Measurements from ENCODE around the gene MMP27.

DNA sequence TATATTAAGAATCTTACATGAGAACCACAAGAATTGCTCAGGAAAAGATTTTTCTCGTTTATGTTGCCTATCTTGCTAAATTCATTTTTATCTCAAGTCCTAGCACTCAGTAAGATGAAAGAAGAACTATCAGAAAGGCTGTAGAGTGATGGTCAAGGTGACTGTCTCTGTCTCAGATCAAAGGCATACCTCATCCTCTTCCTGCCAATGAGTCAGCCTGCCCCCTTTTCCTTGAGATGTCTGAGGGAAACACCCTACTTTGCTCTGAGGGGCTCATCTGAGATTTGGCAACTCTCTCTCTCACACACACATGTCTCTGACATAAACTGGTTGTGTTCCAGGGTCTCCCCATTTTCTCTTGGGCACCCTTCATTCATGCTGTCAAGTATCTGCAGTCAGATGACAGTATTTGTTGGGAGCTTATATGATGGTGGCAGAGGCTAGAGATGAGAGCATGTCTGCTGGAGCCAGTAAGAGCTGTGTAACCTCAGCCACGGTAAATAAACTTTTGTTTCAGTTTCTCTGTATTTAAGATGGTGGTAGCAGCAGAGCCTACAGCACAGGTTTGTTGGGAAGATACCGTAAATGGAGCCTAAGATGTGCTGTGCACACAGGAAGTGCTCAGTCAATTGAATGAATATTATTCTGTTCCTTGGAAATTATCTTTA lies 1.6 kb downstream of the MMP27 start:
- no peak for TF ChIP-seq EZH2 (IDR thresholded peaks at IDR 0.05; ENCODE audit: borderline replicate concordance, insufficient read depth, low read length, poor library complexity, severe bottlenecking)
- TF ChIP-seq, protein P1, sequence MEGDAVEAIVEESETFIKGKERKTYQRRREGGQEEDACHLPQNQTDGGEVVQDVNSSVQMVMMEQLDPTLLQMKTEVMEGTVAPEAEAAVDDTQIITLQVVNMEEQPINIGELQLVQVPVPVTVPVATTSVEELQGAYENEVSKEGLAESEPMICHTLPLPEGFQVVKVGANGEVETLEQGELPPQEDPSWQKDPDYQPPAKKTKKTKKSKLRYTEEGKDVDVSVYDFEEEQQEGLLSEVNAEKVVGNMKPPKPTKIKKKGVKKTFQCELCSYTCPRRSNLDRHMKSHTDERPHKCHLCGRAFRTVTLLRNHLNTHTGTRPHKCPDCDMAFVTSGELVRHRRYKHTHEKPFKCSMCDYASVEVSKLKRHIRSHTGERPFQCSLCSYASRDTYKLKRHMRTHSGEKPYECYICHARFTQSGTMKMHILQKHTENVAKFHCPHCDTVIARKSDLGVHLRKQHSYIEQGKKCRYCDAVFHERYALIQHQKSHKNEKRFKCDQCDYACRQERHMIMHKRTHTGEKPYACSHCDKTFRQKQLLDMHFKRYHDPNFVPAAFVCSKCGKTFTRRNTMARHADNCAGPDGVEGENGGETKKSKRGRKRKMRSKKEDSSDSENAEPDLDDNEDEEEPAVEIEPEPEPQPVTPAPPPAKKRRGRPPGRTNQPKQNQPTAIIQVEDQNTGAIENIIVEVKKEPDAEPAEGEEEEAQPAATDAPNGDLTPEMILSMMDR (IDR thresholded peaks at IDR 0.05; ENCODE audit: poor library complexity, severe bottlenecking): no peak
- TF ChIP-seq POLR2AphosphoS5 (IDR thresholded peaks at IDR 0.05): no peak
- TF ChIP-seq, protein P2, sequence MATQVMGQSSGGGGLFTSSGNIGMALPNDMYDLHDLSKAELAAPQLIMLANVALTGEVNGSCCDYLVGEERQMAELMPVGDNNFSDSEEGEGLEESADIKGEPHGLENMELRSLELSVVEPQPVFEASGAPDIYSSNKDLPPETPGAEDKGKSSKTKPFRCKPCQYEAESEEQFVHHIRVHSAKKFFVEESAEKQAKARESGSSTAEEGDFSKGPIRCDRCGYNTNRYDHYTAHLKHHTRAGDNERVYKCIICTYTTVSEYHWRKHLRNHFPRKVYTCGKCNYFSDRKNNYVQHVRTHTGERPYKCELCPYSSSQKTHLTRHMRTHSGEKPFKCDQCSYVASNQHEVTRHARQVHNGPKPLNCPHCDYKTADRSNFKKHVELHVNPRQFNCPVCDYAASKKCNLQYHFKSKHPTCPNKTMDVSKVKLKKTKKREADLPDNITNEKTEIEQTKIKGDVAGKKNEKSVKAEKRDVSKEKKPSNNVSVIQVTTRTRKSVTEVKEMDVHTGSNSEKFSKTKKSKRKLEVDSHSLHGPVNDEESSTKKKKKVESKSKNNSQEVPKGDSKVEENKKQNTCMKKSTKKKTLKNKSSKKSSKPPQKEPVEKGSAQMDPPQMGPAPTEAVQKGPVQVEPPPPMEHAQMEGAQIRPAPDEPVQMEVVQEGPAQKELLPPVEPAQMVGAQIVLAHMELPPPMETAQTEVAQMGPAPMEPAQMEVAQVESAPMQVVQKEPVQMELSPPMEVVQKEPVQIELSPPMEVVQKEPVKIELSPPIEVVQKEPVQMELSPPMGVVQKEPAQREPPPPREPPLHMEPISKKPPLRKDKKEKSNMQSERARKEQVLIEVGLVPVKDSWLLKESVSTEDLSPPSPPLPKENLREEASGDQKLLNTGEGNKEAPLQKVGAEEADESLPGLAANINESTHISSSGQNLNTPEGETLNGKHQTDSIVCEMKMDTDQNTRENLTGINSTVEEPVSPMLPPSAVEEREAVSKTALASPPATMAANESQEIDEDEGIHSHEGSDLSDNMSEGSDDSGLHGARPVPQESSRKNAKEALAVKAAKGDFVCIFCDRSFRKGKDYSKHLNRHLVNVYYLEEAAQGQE (IDR thresholded peaks at IDR 0.05; ENCODE audit: borderline replicate concordance): no peak
